GM12864 (cell line): ENCODE data around the gene SERPINF2.

Experiments
- DNase-seq: peaks from one replicate; pipeline ENCODE4 v3.0.0-alpha.2; 2011; ENCODE audit warnings: low read depth
- H3K4me3 ChIP-seq: 2 replicates; pipeline ENCODE4 v1.5.1; 2011; ENCODE audit warnings: mild to moderate bottlenecking, low read depth, low read length, control low read depth
- CTCF ChIP-seq: IDR thresholded peaks from 2 replicates; pipeline ENCODE4 v1.5.1; 2011; ENCODE audit warnings: low read depth, mild to moderate bottlenecking, moderate library complexity, low read length, control low read depth, inconsistent platforms; ENCODE audit errors: missing control alignments

SERPINF2 gene

GRCh38 chr17:1725642-1726511 is 16.8 kb upstream of the SERPINF2 start:
- TF ChIP-seq CTCF, result no peak
- DNase-seq, result no peak
- peak overlapping the region; percentile 72; the same call in 1 of the 2 replicates for H3K4me3 ChIP-seq

GRCh38 chr17:1726626-1727257 is 15.9 kb upstream of the SERPINF2 start:
- no peak for TF ChIP-seq CTCF
- DNase-seq, result no peak
- no peak overlapping the region for H3K4me3 ChIP-seq

- no peak for DNase-seq
- no peak overlapping the region for H3K4me3 ChIP-seq
Observed at GRCh38 chr17:1727258-1727789, 15.3 kb upstream of the SERPINF2 start.

GRCh38 chr17:1727876-1728630 is 14.6 kb upstream of the SERPINF2 start:
- no peak for TF ChIP-seq CTCF
- DNase-seq, result no peak
- no peak overlapping the region for H3K4me3 ChIP-seq

More at GRCh38 chr17:1727258-1727789, 15.3 kb upstream of the SERPINF2 start:
- no peak for TF ChIP-seq CTCF

GRCh38 chr17:1729966-1730325 is 12.7 kb upstream of the SERPINF2 start:
- DNase-seq, result no peak
- no peak for TF ChIP-seq CTCF
- H3K4me3 ChIP-seq, result no peak overlapping the region

- no peak for TF ChIP-seq CTCF
- DNase-seq, result no peak
- H3K4me3 ChIP-seq, result no peak overlapping the region
Observed at GRCh38 chr17:1730326-1731193, 12.1 kb upstream of the SERPINF2 start.
